SK-N-SH (cell line): Measurements from ENCODE around the gene MYLK4.

Experiments
- GATA2 ChIP-seq: sonication (generic); formaldehyde crosslinking; IDR thresholded peaks from 2 replicates; pipeline ENCODE4 v1.5.0; 2020; ENCODE audit warnings: mild to moderate bottlenecking, missing genetic modification reagents
- RAD21 ChIP-seq: IDR thresholded peaks from 2 replicates; pipeline ENCODE4 v1.6.1; 2012; ENCODE audit warnings: mild to moderate bottlenecking, low read length
- RFX5 ChIP-seq: IDR thresholded peaks from 2 replicates; pipeline ENCODE4 v1.6.1; 2012; ENCODE audit warnings: mild to moderate bottlenecking, improper control_type of control experiment, low read length
- TEAD4 ChIP-seq: IDR thresholded peaks from 2 replicates; pipeline ENCODE4 v1.4.0; 2012; ENCODE audit warnings: mild to moderate bottlenecking, borderline replicate concordance; ENCODE audit not compliant: insufficient read depth
- USF2 ChIP-seq: fragments of 150-350 bp; IDR thresholded peaks from 2 replicates; pipeline ENCODE4 v1.6.1; 2017; ENCODE audit warnings: antibody characterized with exemption, low read length, low read depth, borderline replicate concordance
- TF ChIP-seq, protein P1 (sequence below): fragments of 200-600 bp; sonication (generic); IDR thresholded peaks from 2 replicates; pipeline ENCODE4 v1.6.1; 2017; ENCODE audit warnings: antibody characterized with exemption, mild to moderate bottlenecking, moderate library complexity
- TF ChIP-seq, protein P2 (sequence below): IDR thresholded peaks from 2 replicates; pipeline ENCODE4 v1.4.0; 2012; ENCODE audit warnings: low read depth, borderline replicate concordance
- TF ChIP-seq, protein P3 (sequence below): IDR thresholded peaks from 2 replicates; pipeline ENCODE4 v1.4.0; 2012; ENCODE audit warnings: low read depth, borderline replicate concordance

DNA sequence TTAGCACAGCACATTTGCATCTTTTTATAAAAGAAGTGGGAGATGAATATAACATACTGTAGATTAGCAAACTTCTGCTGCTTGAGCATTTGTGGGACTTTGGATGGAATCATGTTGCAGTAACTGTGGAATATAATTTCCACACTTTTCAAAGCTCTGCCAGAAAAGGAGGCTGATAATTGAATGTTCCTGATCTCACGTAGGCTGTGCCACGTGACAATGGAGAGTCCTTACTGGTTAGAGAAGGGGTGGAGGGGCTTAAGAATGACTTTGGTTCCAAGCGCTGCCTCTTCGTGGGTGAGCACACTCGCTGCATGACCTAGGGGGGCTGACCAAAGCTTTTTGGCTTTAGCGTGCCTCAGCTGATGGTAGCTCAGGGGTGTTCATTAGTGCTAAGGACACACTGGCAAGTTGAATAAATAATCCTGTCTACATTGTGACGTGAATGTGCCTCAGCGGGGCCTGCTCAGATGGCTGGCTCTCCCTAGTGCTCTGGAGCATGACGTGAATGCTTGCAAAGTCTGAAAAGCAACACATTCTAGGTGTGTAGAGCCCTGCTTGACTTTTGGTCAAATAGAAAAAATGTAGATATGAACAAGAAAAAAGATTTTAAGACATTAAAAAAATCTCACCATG is 29.5 kb upstream of the MYLK4 start:
- TF ChIP-seq, protein P1, sequence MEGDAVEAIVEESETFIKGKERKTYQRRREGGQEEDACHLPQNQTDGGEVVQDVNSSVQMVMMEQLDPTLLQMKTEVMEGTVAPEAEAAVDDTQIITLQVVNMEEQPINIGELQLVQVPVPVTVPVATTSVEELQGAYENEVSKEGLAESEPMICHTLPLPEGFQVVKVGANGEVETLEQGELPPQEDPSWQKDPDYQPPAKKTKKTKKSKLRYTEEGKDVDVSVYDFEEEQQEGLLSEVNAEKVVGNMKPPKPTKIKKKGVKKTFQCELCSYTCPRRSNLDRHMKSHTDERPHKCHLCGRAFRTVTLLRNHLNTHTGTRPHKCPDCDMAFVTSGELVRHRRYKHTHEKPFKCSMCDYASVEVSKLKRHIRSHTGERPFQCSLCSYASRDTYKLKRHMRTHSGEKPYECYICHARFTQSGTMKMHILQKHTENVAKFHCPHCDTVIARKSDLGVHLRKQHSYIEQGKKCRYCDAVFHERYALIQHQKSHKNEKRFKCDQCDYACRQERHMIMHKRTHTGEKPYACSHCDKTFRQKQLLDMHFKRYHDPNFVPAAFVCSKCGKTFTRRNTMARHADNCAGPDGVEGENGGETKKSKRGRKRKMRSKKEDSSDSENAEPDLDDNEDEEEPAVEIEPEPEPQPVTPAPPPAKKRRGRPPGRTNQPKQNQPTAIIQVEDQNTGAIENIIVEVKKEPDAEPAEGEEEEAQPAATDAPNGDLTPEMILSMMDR, result no peak
- TF ChIP-seq GATA2 (no peak), RFX5 (no peak), RAD21 (no peak), USF2 (no peak), TEAD4 (no peak)
- TF ChIP-seq, protein P2, sequence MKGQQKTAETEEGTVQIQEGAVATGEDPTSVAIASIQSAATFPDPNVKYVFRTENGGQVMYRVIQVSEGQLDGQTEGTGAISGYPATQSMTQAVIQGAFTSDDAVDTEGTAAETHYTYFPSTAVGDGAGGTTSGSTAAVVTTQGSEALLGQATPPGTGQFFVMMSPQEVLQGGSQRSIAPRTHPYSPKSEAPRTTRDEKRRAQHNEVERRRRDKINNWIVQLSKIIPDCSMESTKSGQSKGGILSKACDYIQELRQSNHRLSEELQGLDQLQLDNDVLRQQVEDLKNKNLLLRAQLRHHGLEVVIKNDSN, result no peak
- TF ChIP-seq, protein P3, sequence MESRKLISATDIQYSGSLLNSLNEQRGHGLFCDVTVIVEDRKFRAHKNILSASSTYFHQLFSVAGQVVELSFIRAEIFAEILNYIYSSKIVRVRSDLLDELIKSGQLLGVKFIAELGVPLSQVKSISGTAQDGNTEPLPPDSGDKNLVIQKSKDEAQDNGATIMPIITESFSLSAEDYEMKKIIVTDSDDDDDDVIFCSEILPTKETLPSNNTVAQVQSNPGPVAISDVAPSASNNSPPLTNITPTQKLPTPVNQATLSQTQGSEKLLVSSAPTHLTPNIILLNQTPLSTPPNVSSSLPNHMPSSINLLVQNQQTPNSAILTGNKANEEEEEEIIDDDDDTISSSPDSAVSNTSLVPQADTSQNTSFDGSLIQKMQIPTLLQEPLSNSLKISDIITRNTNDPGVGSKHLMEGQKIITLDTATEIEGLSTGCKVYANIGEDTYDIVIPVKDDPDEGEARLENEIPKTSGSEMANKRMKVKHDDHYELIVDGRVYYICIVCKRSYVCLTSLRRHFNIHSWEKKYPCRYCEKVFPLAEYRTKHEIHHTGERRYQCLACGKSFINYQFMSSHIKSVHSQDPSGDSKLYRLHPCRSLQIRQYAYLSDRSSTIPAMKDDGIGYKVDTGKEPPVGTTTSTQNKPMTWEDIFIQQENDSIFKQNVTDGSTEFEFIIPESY, result no peak
